Endothelial cell of umbilical vein (primary cell): ENCODE measurements around the gene DUOXA1. TPM values are rescaled to one million over a fixed set of nuclear protein-coding genes. Genes with fewer than 3 reads are reported as not detected.

Source experiments
- BruUV-seq: library from RNA; stranded (reverse); fragments of 400-500 nt; replicated peaks from 2 replicates; lab custom pipeline; 2021; lab: Mats Ljungman, UMichigan
- CTCF ChIA-PET: fragments of 300-600, 350-600 bp; sonication (Branson Sonifier 250); formaldehyde crosslinking; loops from one replicate; lab custom pipeline; 2021; ENCODE audit warnings: antibody characterized with exemption, inconsistent platforms; lab: Charles Lee
- POLR2A ChIA-PET: fragments of 300-600, 350-600 bp; sonication (Branson Sonifier 250); formaldehyde crosslinking; loops from one replicate; lab custom pipeline; 2021; ENCODE audit warnings: antibody characterized with exemption, inconsistent platforms; lab: Charles Lee
- DNase-seq: peaks from one replicate; pipeline ENCODE4 v3.0.0-alpha.2; 2011; ENCODE audit warnings: low read depth, low spot score
- FAIRE-seq: peaks from 2 replicates; lab custom pipeline; 2011; peaks lifted over from hg19 to GRCh38; lab: Jason Lieb, UNC
- H2AFZ ChIP-seq: 2 replicates; pipeline ENCODE4 v1.6.0; 2012; ENCODE audit warnings: low read depth, low read length, control low read depth, inconsistent platforms
- H3K27ac ChIP-seq: 2 replicates; pipeline ENCODE4 v1.5.1; 2011; ENCODE audit warnings: low read depth, mild to moderate bottlenecking, control low read depth, low read length, moderate library complexity; ENCODE audit not compliant: insufficient read depth
- H3K27me3 ChIP-seq, 2 experiments: 2 replicates each; pipeline versions ENCODE4 v1.6.0 to v1.6.1; 2011; ENCODE audit warnings: low read length in 2 of 2, mixed read lengths in 1 of 2; ENCODE audit not compliant: control insufficient read depth in 2 of 2, insufficient read depth in 2 of 2
- H3K36me3 ChIP-seq, 2 experiments: 2 replicates in 1 of 2; 3 replicates in 1 of 2; pipeline ENCODE4 v1.5.1; 2011; ENCODE audit warnings: low read length in 2 of 2, mild to moderate bottlenecking in 1 of 2, moderate library complexity in 1 of 2; ENCODE audit not compliant: control insufficient read depth in 2 of 2, insufficient read depth in 2 of 2; ENCODE audit errors: extremely low read depth in 1 of 2
- H3K4me1 ChIP-seq: 3 replicates; pipeline ENCODE4 v1.5.1; 2011; ENCODE audit warnings: mild to moderate bottlenecking, low read length; ENCODE audit not compliant: control insufficient read depth, insufficient read depth; ENCODE audit errors: extremely low read depth
- H3K4me2 ChIP-seq: 2 replicates; pipeline ENCODE4 v1.6.1; 2011; ENCODE audit warnings: low read length, control low read depth, mixed read lengths; ENCODE audit not compliant: insufficient read depth
- H3K4me3 ChIP-seq, 3 experiments: fragments of 200-600 bp in 1 of 3; sonication (generic), shearing (Covaris generic) in 1 of 3; replicated peaks in 1 of 3; 2 replicates each; pipeline ENCODE4 v1.5.1; 2011 to 2016; ENCODE audit warnings: control low read depth in 3 of 3, low read length in 3 of 3, mild to moderate bottlenecking in 2 of 3, inconsistent platforms in 1 of 3, low read depth in 1 of 3, moderate library complexity in 1 of 3; ENCODE audit not compliant: insufficient read depth in 1 of 3
- H3K79me2 ChIP-seq: 2 replicates; pipeline ENCODE4 v1.6.0; 2012; ENCODE audit warnings: low read length, inconsistent platforms; ENCODE audit not compliant: control insufficient read depth, insufficient read depth
- H3K9ac ChIP-seq: replicated peaks from 2 replicates; pipeline ENCODE3; 2011; ENCODE audit warnings: low read length, control low read depth; ENCODE audit not compliant: insufficient read depth; ENCODE audit errors: extremely low read depth
- H3K9me1 ChIP-seq: replicated peaks from 3 replicates; pipeline ENCODE4 v1.6.0; 2011; ENCODE audit warnings: mild to moderate bottlenecking, low read length; ENCODE audit not compliant: control insufficient read depth, insufficient read depth; ENCODE audit errors: extremely low read depth
- H3K9me3 ChIP-seq: replicated peaks from 2 replicates; pipeline ENCODE4 v1.5.1; 2012; ENCODE audit warnings: low read length, inconsistent platforms; ENCODE audit not compliant: control insufficient read depth, insufficient read depth
- H4K20me1 ChIP-seq: replicated peaks from 2 replicates; pipeline ENCODE3; 2011; ENCODE audit warnings: mild to moderate bottlenecking, low read length; ENCODE audit not compliant: control insufficient read depth, insufficient read depth; ENCODE audit errors: extremely low read depth
- EZH2 ChIP-seq: IDR thresholded peaks from 2 replicates; pipeline ENCODE4 v1.6.1; 2012; ENCODE audit warnings: borderline replicate concordance, low read depth, mild to moderate bottlenecking, moderate library complexity, low read length, inconsistent platforms; ENCODE audit not compliant: severe bottlenecking
- FOS ChIP-seq: IDR thresholded peaks from 2 replicates; pipeline ENCODE4 v1.6.1; 2011; ENCODE audit warnings: mild to moderate bottlenecking, low read length, moderate library complexity, borderline replicate concordance; ENCODE audit not compliant: insufficient read depth
- JUN ChIP-seq: IDR thresholded peaks from 2 replicates; pipeline ENCODE4 v1.6.1; 2011; ENCODE audit warnings: borderline replicate concordance, low read depth; ENCODE audit not compliant: insufficient read length, insufficient read depth
- MAX ChIP-seq: IDR thresholded peaks from 2 replicates; pipeline ENCODE4 v1.6.1; 2011; ENCODE audit not compliant: insufficient read depth, insufficient read length
- MYC ChIP-seq: IDR thresholded peaks from one replicate; pipeline ENCODE4 v1.6.1; 2011; ENCODE audit warnings: mild to moderate bottlenecking, low read depth, low read length
- POLR2A ChIP-seq: IDR thresholded peaks from 2 replicates; pipeline ENCODE4 v1.6.1; 2012; ENCODE audit warnings: low read depth, mild to moderate bottlenecking, control low read depth, low read length
- dilution Hi-C: fragments of 300-500 bp; cut with MboI; formaldehyde crosslinking; loops from one replicate; pipeline ENCODE4 v1.15.0; 2019; ENCODE audit warnings: low sequenced_read_pairs; ENCODE audit not compliant: extremely low pct_ligation_motif_present
- intact Hi-C: fragments of 100-400 bp; cut with micrococcal nuclease; formaldehyde crosslinking; loops from one replicate; pipeline ENCODE4 v1.10.0; 2022
- polyA plus RNA-seq, 4 experiments: library from polyadenylated mRNA; depleted of rRNA in 3 of 4; stranded (reverse) in 3 of 4; unstranded in 1 of 4; fragments of >200 nt; gene quantifications; 2 replicates each; pipeline versions ENCODE4 v1.2.1 to v1.2.3, GENCODE V29; 2011 to 2012; ENCODE audit warnings: missing spikeins in 1 of 4
- total RNA-seq: library from RNA; stranded (reverse); gene quantifications from 2 replicates; pipeline ENCODE4 v1.2.3, GENCODE V29; 2021
- TF ChIP-seq, protein P1 (sequence below), 2 donors: IDR thresholded peaks; 1 replicate in 1 of 2; 2 replicates in 1 of 2; pipeline ENCODE4 v1.5.1; 2011; ENCODE audit warnings: low read length in 2 of 2, mild to moderate bottlenecking in 2 of 2, moderate library complexity in 2 of 2, control low read depth in 1 of 2, inconsistent platforms in 1 of 2, low read depth in 1 of 2; ENCODE audit not compliant: insufficient read depth in 1 of 2; ENCODE audit errors: extremely low read depth in 1 of 2

DUOXA1 gene
- total and polyA plus RNA-seq, 2 donors (not counting 3 experiments of a cell fraction or from before 2014, with no cell fraction given), result 0.07 TPM; not detected in 1

- no peak for DNase-seq
- ChIA-PET POLR2A (no interaction called here), CTCF (interaction anchor here (0.9 to 2.2 kb wide), 8 partner anchors 8 to 289 kb away, joined by 3 to 8 read pairs (median 4); no protein-coding TSS in a partner anchor)
- Histone ChIP-seq H4K20me1 (no peaks in the 10 kb centered on the region), H3K9ac (no peak overlapping the region), H3K36me3 (no peaks in the 10 kb centered on the region), H3K4me2 (no peak overlapping the region), H3K27me3 (no peaks in the 10 kb centered on the region), H3K4me3 (no peak overlapping the region), H3K9me3 (no peaks in the 10 kb centered on the region), H3K4me1 (peaks cover 3% of the 10 kb centered on the region), H3K9me1 (no peaks in the 10 kb centered on the region), H3K27ac (no peak overlapping the region), H3K79me2 (no peaks in the 10 kb centered on the region), H2AFZ (no peak overlapping the region)
- intact Hi-C loops, result no loop called here
- BruUV-seq, result no TSS peak
- TF ChIP-seq JUN (no peak), MAX (no peak), MYC (no peak), EZH2 (no peak), FOS (no peak), POLR2A (no peak)
- TF ChIP-seq, protein P1, sequence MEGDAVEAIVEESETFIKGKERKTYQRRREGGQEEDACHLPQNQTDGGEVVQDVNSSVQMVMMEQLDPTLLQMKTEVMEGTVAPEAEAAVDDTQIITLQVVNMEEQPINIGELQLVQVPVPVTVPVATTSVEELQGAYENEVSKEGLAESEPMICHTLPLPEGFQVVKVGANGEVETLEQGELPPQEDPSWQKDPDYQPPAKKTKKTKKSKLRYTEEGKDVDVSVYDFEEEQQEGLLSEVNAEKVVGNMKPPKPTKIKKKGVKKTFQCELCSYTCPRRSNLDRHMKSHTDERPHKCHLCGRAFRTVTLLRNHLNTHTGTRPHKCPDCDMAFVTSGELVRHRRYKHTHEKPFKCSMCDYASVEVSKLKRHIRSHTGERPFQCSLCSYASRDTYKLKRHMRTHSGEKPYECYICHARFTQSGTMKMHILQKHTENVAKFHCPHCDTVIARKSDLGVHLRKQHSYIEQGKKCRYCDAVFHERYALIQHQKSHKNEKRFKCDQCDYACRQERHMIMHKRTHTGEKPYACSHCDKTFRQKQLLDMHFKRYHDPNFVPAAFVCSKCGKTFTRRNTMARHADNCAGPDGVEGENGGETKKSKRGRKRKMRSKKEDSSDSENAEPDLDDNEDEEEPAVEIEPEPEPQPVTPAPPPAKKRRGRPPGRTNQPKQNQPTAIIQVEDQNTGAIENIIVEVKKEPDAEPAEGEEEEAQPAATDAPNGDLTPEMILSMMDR (IDR thresholded peaks at IDR 0.05; ENCODE audit: extremely low read depth in 1 of 2, insufficient read depth in 1 of 2, low read depth in 1 of 2, low read length in 2 of 2), result no peak
- FAIRE-seq, result no peak
- dilution Hi-C loops, result no loop called here
These were observed 38.6 kb upstream of the DUOXA1 start for GRCh38 chr15:45168286-45168685.
